ENCODE results near the gene PNRC1.

DNA sequence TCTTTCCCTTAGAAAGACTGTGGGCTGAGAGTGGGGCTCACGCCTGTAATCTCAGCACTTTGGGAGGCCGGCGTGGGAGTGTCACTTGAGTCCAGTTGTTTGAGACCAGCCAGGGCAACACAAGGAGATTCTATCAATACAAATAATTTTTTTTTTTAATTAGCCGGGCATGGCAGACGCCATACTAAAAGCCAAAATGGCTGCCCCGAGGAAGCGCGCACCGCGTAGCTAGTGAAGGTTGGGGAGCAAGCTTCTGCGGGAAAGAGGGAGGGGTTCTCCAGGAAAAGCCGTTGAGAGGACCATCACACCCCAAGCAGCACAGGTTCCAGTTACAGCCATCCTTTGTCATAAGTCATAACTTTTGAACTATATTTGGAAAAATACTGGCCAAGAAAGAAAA is 21.3 kb upstream of the PNRC1 start:
- TF ChIP-seq ZNF8 (CRISPR knock-in tag; IDR thresholded peaks at IDR 0.05): no peak
- TF ChIP-seq RARB (CRISPR knock-in tag; IDR thresholded peaks at IDR 0.05): no peak
- TF ChIP-seq CSDC2 (CRISPR knock-in tag; IDR thresholded peaks at IDR 0.05): no peak
- TF ChIP-seq BACH2 (CRISPR knock-in tag; IDR thresholded peaks at IDR 0.05; ENCODE audit: borderline replicate concordance): no peak
- TF ChIP-seq PATZ1 (CRISPR knock-in tag; IDR thresholded peaks at IDR 0.05; ENCODE audit: borderline replicate concordance): no peak
- no peak for TF ChIP-seq GLIS3 (CRISPR knock-in tag; IDR thresholded peaks at IDR 0.05)
- TF ChIP-seq ZFP3 (CRISPR knock-in tag; IDR thresholded peaks at IDR 0.05): no peak
- TF ChIP-seq CREB5 (CRISPR knock-in tag; IDR thresholded peaks at IDR 0.05; ENCODE audit: low read depth): no peak
- no peak for TF ChIP-seq ZNF70 (CRISPR knock-in tag; IDR thresholded peaks at IDR 0.05)
